ENCODE results near the gene SCRN2.

SCRN2 gene

GRCh38 chr17:47804461-47804860 lies 36.6 kb downstream of the SCRN2 start:
- DNase-seq (ENCODE audit: low read depth) = no peak

GRCh38 chr17:47803751-47804150 lies 37.3 kb downstream of the SCRN2 start:
- no peak for DNase-seq (ENCODE audit: low read depth)

GRCh38 chr17:47803201-47803600 lies 37.9 kb downstream of the SCRN2 start:
- no peak for DNase-seq (ENCODE audit: low read depth)

GRCh38 chr17:47802341-47803022 lies 38.6 kb downstream of the SCRN2 start:
- DNase-seq (ENCODE audit: low read depth) = peak; percentile 19

- DNase-seq (ENCODE audit: low read depth) = no peak
Measured at GRCh38 chr17:47801906-47802305, 39.2 kb downstream of the SCRN2 start.

- no peak for DNase-seq (ENCODE audit: low read depth)
Measured at GRCh38 chr17:47801176-47801765, 39.8 kb downstream of the SCRN2 start.

GRCh38 chr17:47800686-47801085 lies 40.4 kb downstream of the SCRN2 start:
- DNase-seq (ENCODE audit: low read depth) = no peak

GRCh38 chr17:47797797-47798196 lies 43.3 kb downstream of the SCRN2 start:
- DNase-seq (ENCODE audit: low read depth) = no peak

GRCh38 chr17:47792979-47793378 lies 48.1 kb downstream of the SCRN2 start:
- no peak for DNase-seq (ENCODE audit: low read depth)

GRCh38 chr17:47792457-47792856 lies 48.6 kb downstream of the SCRN2 start:
- DNase-seq (ENCODE audit: low read depth) = no peak

GRCh38 chr17:47791025-47791424 lies 50.0 kb downstream of the SCRN2 start:
- no peak for DNase-seq (ENCODE audit: low read depth)

GRCh38 chr17:47789611-47790561 lies 51.2 kb downstream of the SCRN2 start:
- DNase-seq (ENCODE audit: low read depth) = no peak
